ENCODE measurements around the gene ARHGDIG.
"Not testable (repeated sequence)": the region's sequence is repeated elsewhere in the genome, so short reads cannot be mapped to it uniquely, and the experiment has no call there.

Gene ARHGDIG

DNA sequence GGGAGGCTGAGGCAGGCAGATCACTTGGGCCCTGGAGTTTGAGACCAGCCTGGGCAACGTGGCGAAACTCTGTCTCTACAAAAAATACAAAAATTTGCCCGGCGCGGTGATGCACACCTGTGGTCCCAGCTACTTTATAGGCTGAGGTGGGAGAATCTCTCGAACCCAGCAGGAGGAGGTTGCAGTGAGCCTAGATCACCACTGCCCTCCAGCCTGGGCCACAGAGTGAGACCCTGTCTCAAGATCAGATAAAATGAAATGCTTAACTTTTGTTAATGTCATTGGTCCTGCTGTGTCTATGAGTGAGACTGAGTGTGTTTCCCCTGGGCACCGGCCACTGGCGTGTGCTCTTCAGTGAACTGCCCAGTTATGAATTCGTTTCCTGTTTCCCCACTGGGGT is 35.3 kb upstream of the ARHGDIG start:
- TF ChIP-seq, protein P1, sequence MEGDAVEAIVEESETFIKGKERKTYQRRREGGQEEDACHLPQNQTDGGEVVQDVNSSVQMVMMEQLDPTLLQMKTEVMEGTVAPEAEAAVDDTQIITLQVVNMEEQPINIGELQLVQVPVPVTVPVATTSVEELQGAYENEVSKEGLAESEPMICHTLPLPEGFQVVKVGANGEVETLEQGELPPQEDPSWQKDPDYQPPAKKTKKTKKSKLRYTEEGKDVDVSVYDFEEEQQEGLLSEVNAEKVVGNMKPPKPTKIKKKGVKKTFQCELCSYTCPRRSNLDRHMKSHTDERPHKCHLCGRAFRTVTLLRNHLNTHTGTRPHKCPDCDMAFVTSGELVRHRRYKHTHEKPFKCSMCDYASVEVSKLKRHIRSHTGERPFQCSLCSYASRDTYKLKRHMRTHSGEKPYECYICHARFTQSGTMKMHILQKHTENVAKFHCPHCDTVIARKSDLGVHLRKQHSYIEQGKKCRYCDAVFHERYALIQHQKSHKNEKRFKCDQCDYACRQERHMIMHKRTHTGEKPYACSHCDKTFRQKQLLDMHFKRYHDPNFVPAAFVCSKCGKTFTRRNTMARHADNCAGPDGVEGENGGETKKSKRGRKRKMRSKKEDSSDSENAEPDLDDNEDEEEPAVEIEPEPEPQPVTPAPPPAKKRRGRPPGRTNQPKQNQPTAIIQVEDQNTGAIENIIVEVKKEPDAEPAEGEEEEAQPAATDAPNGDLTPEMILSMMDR (conservative IDR thresholded peaks at IDR 0.05): no peak
- TF ChIP-seq ZFX (IDR thresholded peaks at IDR 0.05): no peak
- no peak overlapping the region for H3K27ac ChIP-seq

- no peak for TF ChIP-seq ZFX (IDR thresholded peaks at IDR 0.05)
- TF ChIP-seq, protein P1 (conservative IDR thresholded peaks at IDR 0.05): no peak
- no peak overlapping the region for H3K27ac ChIP-seq
Observed at GRCh38 chr16:247027-247426, 33.4 kb upstream of the ARHGDIG start.

DNA sequence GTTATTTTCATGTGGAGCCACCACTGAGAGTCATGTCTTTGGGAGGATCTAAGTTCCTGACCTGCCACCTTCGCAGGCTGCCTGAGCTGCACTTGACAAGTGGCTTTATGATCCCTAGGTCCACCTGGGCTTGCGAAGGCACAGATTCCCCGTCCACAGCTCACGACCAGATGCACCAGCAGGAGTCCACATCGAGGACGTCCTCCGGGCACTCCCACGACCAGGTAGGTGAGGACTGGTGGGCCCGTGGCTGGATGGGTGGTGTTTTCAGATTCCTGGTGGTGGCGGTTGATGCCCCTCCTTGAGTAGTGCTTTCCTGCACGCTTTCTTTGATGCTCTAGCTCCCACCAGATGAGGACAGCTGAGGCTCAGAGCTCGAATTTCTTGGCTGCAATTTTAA is 31.0 kb upstream of the ARHGDIG start:
- no peak overlapping the region for H3K27ac ChIP-seq
- TF ChIP-seq, protein P1 (conservative IDR thresholded peaks at IDR 0.05): no peak
- no peak for TF ChIP-seq ZFX (IDR thresholded peaks at IDR 0.05)

GRCh38 chr16:252366-253337 is 27.7 kb upstream of the ARHGDIG start:
- no peak overlapping the region for H3K27ac ChIP-seq
- TF ChIP-seq, protein P1 (conservative IDR thresholded peaks at IDR 0.05): no peak
- no peak for TF ChIP-seq ZFX (IDR thresholded peaks at IDR 0.05)

DNA sequence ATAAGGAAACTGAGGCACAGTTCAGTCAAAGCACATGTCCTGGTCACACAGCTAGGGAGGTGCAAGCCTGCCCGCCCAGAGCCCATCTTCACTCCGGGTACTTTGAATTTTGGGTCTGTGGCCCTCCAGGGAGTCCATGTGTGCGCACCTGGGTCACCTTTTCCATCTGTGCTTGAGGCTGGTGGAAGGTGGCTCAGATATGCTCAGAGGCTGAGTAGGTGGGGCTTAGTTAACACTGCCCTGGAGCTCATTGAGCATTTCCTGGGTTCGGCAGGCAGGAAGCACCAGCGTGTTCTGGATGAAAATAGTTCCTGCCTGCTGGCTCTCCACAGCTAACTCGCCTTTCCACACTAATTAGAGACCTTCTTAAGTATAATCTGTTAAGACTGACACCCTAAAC is 26.6 kb upstream of the ARHGDIG start:
- TF ChIP-seq, protein P1 (conservative IDR thresholded peaks at IDR 0.05): no peak
- TF ChIP-seq ZFX (IDR thresholded peaks at IDR 0.05): no peak
- no peak overlapping the region for H3K27ac ChIP-seq

DNA sequence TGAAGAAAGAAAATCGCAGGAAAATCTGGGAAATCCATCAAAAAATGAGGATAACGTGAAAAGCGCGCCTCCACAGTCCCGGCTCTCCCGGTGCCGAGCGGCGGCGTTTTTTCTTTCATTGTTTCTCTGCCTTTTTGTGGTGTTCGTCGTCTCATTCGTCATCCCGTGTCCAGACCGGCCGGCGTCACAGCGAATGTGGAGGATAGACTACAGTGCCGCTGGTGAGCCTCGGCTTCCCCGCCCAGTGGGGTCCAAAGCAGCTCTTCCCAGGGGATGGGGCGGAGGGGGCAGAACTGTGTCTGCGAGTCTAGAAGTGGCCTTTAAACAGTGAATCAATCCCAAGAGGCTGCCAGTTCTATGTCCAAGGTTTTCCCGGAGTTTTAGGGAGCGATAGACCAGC is 25.9 kb upstream of the ARHGDIG start:
- H3K27ac ChIP-seq: no peak overlapping the region
- TF ChIP-seq, protein P1 (conservative IDR thresholded peaks at IDR 0.05): no peak
- no peak for TF ChIP-seq ZFX (IDR thresholded peaks at IDR 0.05)

GRCh38 chr16:255183-255582 is 25.2 kb upstream of the ARHGDIG start:
- TF ChIP-seq ZFX (IDR thresholded peaks at IDR 0.05): no peak
- TF ChIP-seq, protein P1 (conservative IDR thresholded peaks at IDR 0.05): no peak
- no peak overlapping the region for H3K27ac ChIP-seq

- H3K27ac ChIP-seq: not testable (repeated sequence)
Observed at GRCh38 chr16:258091-258490, 22.3 kb upstream of the ARHGDIG start.
